ENCODE measurements around the gene SERINC4.

The SERINC4 gene

DNA sequence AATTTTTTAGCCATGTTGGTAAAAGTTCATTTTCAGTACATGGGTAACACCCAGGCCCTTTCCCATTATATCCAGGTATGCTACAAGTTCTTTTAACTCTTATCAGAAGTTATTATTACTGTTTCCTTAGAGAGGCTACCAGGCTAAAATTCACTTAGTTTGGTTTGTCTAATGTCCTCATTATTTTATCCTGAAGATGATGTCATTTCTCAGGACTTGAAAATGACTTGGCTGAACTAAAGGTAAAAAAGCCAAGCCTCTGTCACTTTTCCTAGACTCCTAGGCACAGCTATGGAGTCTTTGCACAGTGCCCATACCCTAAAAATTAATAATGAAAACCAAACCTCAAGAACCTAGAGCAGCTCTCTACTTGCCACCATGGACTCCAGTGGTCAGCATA lies 27.4 kb downstream of the SERINC4 start:
- Histone ChIP-seq H4K20me1 (ENCODE audit: insufficient read depth, low read length) (peaks cover 43% of the 10 kb centered on the region; the same call in 1 of the 2 replicates), H3K27me3 (ENCODE audit: low read depth, low read length) (no peaks in the 10 kb centered on the region), H3K4me3 (ENCODE audit: low read length) (no peak overlapping the region), H3K9me3 (ENCODE audit: insufficient read depth, low read length) (no peaks in the 10 kb centered on the region), H3K4me2 (ENCODE audit: low read length) (no peak overlapping the region), H3K4me1 (ENCODE audit: low read length) (peaks cover 13% of the 10 kb centered on the region), H3K9ac (ENCODE audit: low read length) (no peak overlapping the region), H2AFZ (ENCODE audit: low read depth, low read length) (no peak overlapping the region), H3K27ac (ENCODE audit: low read length) (no peak overlapping the region), H3K79me2 (ENCODE audit: low read length) (peaks cover 11% of the 10 kb centered on the region; the same call in 1 of the 2 replicates), H3K36me3 (replicated peaks; ENCODE audit: low read depth, low read length) (peaks cover 55% of the 10 kb centered on the region)
- TF ChIP-seq, protein P1, sequence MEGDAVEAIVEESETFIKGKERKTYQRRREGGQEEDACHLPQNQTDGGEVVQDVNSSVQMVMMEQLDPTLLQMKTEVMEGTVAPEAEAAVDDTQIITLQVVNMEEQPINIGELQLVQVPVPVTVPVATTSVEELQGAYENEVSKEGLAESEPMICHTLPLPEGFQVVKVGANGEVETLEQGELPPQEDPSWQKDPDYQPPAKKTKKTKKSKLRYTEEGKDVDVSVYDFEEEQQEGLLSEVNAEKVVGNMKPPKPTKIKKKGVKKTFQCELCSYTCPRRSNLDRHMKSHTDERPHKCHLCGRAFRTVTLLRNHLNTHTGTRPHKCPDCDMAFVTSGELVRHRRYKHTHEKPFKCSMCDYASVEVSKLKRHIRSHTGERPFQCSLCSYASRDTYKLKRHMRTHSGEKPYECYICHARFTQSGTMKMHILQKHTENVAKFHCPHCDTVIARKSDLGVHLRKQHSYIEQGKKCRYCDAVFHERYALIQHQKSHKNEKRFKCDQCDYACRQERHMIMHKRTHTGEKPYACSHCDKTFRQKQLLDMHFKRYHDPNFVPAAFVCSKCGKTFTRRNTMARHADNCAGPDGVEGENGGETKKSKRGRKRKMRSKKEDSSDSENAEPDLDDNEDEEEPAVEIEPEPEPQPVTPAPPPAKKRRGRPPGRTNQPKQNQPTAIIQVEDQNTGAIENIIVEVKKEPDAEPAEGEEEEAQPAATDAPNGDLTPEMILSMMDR (IDR thresholded peaks at IDR 0.05; ENCODE audit: low read depth, low read length), result no peak
- TF ChIP-seq EZH2phosphoT487 (IDR thresholded peaks at IDR 0.05; ENCODE audit: low read depth), result no peak

DNA sequence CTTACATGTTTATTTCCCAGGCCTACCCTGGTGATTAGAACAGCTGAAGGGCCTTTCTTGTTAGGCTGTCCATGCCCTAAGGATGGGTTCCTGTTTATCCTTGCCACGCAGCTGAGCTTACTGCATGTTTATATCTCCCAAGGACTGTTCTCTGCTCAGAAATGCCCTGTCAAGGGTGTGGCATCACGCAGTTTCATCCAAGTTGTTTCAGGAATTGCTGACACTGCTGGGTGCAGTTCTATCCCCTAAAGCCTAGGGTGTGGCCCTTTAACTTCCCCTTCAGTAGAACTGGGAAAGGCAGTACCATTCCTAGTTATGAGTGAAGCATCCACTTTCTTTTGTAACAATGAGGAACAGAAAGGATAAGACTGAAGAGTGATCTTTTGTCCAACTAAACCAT lies 28.2 kb downstream of the SERINC4 start:
- Histone ChIP-seq H3K27ac (ENCODE audit: low read length) (no peak overlapping the region), H3K79me2 (ENCODE audit: low read length) (peaks cover 11% of the 10 kb centered on the region; the same call in 1 of the 2 replicates), H3K9me3 (ENCODE audit: insufficient read depth, low read length) (no peaks in the 10 kb centered on the region), H4K20me1 (ENCODE audit: insufficient read depth, low read length) (peaks cover 43% of the 10 kb centered on the region; the same call in 1 of the 2 replicates), H3K4me1 (ENCODE audit: low read length) (peaks cover 12% of the 10 kb centered on the region), H3K9ac (ENCODE audit: low read length) (no peak overlapping the region), H3K4me3 (ENCODE audit: low read length) (no peak overlapping the region), H3K27me3 (ENCODE audit: low read depth, low read length) (no peaks in the 10 kb centered on the region), H2AFZ (ENCODE audit: low read depth, low read length) (no peak overlapping the region), H3K4me2 (ENCODE audit: low read length) (no peak overlapping the region), H3K36me3 (replicated peaks; ENCODE audit: low read depth, low read length) (peaks cover 56% of the 10 kb centered on the region)
- TF ChIP-seq EZH2phosphoT487 (IDR thresholded peaks at IDR 0.05; ENCODE audit: low read depth), result no peak
- TF ChIP-seq, protein P1 (IDR thresholded peaks at IDR 0.05; ENCODE audit: low read depth, low read length), result no peak

DNA sequence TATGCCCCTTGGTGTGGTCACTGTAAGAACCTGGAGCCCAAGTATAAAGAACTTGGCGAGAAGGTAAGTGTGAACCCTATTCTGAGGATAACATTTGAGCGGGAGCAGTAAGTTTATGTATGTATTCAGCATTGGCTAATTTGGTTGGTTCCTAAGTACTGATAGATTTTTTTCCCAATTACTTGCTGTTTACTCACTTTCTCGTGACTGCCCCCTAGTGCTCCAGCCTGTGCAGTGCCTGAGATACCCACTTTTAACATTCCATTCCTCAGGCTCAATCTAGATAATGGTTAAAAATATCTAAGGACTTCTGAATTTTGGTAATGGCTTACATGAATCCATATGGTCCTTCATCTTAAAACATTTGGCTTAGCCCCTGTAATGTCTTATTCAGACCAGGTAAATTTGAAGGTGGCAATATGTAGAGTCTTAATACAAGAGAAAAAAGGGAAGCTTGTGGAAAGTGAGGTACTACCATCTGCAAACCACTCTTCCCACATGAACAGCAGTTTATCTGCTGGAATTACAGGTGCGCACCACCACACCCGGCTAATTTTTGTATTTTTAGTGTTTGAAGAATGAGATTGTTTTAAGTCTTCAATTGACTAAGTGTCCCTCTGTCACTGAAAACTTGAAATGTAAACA lies 30.3 kb downstream of the SERINC4 start:
- TF ChIP-seq, protein P1 (IDR thresholded peaks at IDR 0.05; ENCODE audit: low read depth, low read length), result peak; percentile 82
- TF ChIP-seq EZH2phosphoT487 (IDR thresholded peaks at IDR 0.05; ENCODE audit: low read depth), result no peak
- Histone ChIP-seq H3K79me2 (ENCODE audit: low read length) (no peaks in the 10 kb centered on the region), H3K9me3 (ENCODE audit: insufficient read depth, low read length) (no peaks in the 10 kb centered on the region), H3K27ac (ENCODE audit: low read length) (no peak overlapping the region), H3K36me3 (replicated peaks; ENCODE audit: low read depth, low read length) (peaks cover 75% of the 10 kb centered on the region), H4K20me1 (ENCODE audit: insufficient read depth, low read length) (peaks cover 37% of the 10 kb centered on the region; the same call in 1 of the 2 replicates), H3K27me3 (ENCODE audit: low read depth, low read length) (no peaks in the 10 kb centered on the region), H3K4me1 (ENCODE audit: low read length) (no peaks in the 10 kb centered on the region), H2AFZ (ENCODE audit: low read depth, low read length) (no peak overlapping the region), H3K4me2 (ENCODE audit: low read length) (no peak overlapping the region), H3K4me3 (ENCODE audit: low read length) (no peak overlapping the region), H3K9ac (ENCODE audit: low read length) (no peak overlapping the region)

DNA sequence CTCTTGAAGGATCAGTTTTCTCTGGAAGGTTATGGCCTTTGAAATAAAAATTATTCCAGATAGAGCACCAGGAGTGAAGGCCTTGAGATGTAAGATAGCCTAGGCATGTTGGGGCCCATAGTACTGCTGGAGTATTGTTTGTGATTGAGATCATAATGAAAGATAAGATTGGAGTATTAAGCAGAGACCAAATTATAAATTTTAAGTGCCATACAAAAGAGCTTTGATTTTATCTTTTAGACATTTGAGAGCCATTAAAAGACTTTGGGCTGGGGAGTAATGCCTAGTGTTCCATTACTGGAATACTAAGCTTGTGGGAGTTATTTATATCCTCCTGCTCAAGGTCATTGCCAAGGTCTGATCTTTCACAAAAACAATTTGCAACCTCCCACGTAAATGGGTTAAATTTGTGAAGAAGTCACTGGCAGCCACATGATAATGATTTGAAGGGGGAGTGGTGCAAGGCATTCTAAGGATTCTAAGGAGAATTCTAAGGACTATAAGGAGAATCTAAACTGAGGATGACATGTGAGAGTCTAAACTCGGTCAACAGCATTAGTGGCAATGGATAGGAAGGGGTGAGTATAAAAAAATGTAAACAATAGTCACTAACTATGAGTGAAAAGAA lies 36.1 kb downstream of the SERINC4 start:
- Histone ChIP-seq H3K4me1 (ENCODE audit: low read length) (no peaks in the 10 kb centered on the region), H3K79me2 (ENCODE audit: low read length) (peaks cover 13% of the 10 kb centered on the region), H3K36me3 (replicated peaks; ENCODE audit: low read depth, low read length) (peaks cover 65% of the 10 kb centered on the region), H3K9me3 (ENCODE audit: insufficient read depth, low read length) (no peaks in the 10 kb centered on the region), H3K27me3 (ENCODE audit: low read depth, low read length) (no peaks in the 10 kb centered on the region), H4K20me1 (ENCODE audit: insufficient read depth, low read length) (peaks cover 13% of the 10 kb centered on the region; the same call in 1 of the 2 replicates), H3K4me3 (ENCODE audit: low read length) (no peak overlapping the region), H3K9ac (ENCODE audit: low read length) (no peak overlapping the region), H3K27ac (ENCODE audit: low read length) (no peak overlapping the region), H3K4me2 (ENCODE audit: low read length) (no peak overlapping the region), H2AFZ (ENCODE audit: low read depth, low read length) (no peak overlapping the region)
- TF ChIP-seq EZH2phosphoT487 (IDR thresholded peaks at IDR 0.05; ENCODE audit: low read depth), result no peak
- TF ChIP-seq, protein P1 (IDR thresholded peaks at IDR 0.05; ENCODE audit: low read depth, low read length), result no peak

Data from OCI-LY3 (cell line).